Right atrium auricular region (tissue), 2 donors: ENCODE results near the gene ADAMTS16. TPM values are rescaled to one million over a fixed set of nuclear protein-coding genes. Genes with fewer than 3 reads are reported as not detected.

Experiments
- DNase-seq: peaks from one replicate; pipeline ENCODE4 v3.0.0-alpha.2; 2019; ENCODE audit warnings: low spot score
- H3K27ac ChIP-seq, 2 donors: fragments of 200-600 bp; sonication (generic); 1 replicate in 1 of 2; 2 replicates in 1 of 2; pipeline ENCODE4 v1.5.1; 2016 to 2019
- H3K27me3 ChIP-seq, 2 donors: fragments of 200-600 bp; sonication (generic); one replicate each; pipeline versions ENCODE4 v1.5.1 to v1.6.0; 2017 to 2019
- H3K36me3 ChIP-seq: fragments of 200-600 bp; sonication (generic); one replicate; pipeline ENCODE4 v1.5.1; 2016
- H3K4me1 ChIP-seq, 2 donors: fragments of 200-600 bp; sonication (generic); one replicate each; pipeline versions ENCODE4 v1.5.1 to v1.6.0; 2017 to 2019
- H3K4me3 ChIP-seq, 2 donors: fragments of 200-600 bp; sonication (generic); 1 replicate in 1 of 2; 2 replicates in 1 of 2; pipeline ENCODE4 v1.5.1; 2017 to 2019; ENCODE audit warnings: mild to moderate bottlenecking in 1 of 2, moderate library complexity in 1 of 2
- H3K9me3 ChIP-seq, 2 donors: fragments of 200-600 bp; sonication (generic); one replicate each; pipeline ENCODE4 v1.5.1; 2019
- CTCF ChIP-seq, 2 donors: fragments of 200-600 bp; sonication (generic); IDR thresholded peaks; one replicate each; pipeline ENCODE4 v1.5.1; 2019; ENCODE audit warnings: antibody characterized with exemption in 2 of 2
- total RNA-seq, 2 donors: library from RNA; depleted of rRNA; stranded (reverse); fragments of >200 nt; gene quantifications; one replicate each; pipeline ENCODE4 v1.1.0, GENCODE V29; 2016

ADAMTS16 gene
- total RNA-seq, 2 donors from 2014 or later, result not detected

GRCh38 chr5:5200133-5200532 is 60.0 kb downstream of the ADAMTS16 start:
- Histone ChIP-seq H3K27ac (no peak overlapping the region), H3K9me3 (no peaks in the 10 kb centered on the region), H3K4me3 (no peak overlapping the region), H3K4me1 (no peaks in the 10 kb centered on the region), H3K36me3 (no peaks in the 10 kb centered on the region), H3K27me3 (no peaks in the 10 kb centered on the region)
- DNase-seq, result no peak
- TF ChIP-seq CTCF (IDR thresholded peaks at IDR 0.05), result no peak

- no peaks in the 10 kb centered on the region for H3K36me3 ChIP-seq
- no peak overlapping the region for H3K27ac ChIP-seq
- no peaks in the 10 kb centered on the region for H3K9me3 ChIP-seq
- no peaks in the 10 kb centered on the region for H3K27me3 ChIP-seq
- no peaks in the 10 kb centered on the region for H3K4me1 ChIP-seq
- H3K4me3 ChIP-seq, result no peak overlapping the region
- no peak for TF ChIP-seq CTCF (IDR thresholded peaks at IDR 0.05)
- no peak for DNase-seq
These were observed 62.2 kb downstream of the ADAMTS16 start for GRCh38 chr5:5202321-5202720.

- no peaks in the 10 kb centered on the region for H3K4me1 ChIP-seq
- no peak for DNase-seq
These were observed 63.3 kb downstream of the ADAMTS16 start for GRCh38 chr5:5203451-5203850.

GRCh38 chr5:5207828-5208227 is 67.7 kb downstream of the ADAMTS16 start:
- no peak for DNase-seq
- H3K27ac ChIP-seq, result no peak overlapping the region
- H3K4me1 ChIP-seq, result no peaks in the 10 kb centered on the region
- H3K36me3 ChIP-seq, result no peaks in the 10 kb centered on the region
- no peaks in the 10 kb centered on the region for H3K27me3 ChIP-seq
- H3K9me3 ChIP-seq, result no peaks in the 10 kb centered on the region
- no peak for TF ChIP-seq CTCF (IDR thresholded peaks at IDR 0.05)
- no peak overlapping the region for H3K4me3 ChIP-seq

More at GRCh38 chr5:5203451-5203850, 63.3 kb downstream of the ADAMTS16 start:
- H3K27ac ChIP-seq, result no peak overlapping the region
- no peak overlapping the region for H3K4me3 ChIP-seq
- H3K9me3 ChIP-seq, result no peaks in the 10 kb centered on the region
- no peaks in the 10 kb centered on the region for H3K27me3 ChIP-seq
- no peaks in the 10 kb centered on the region for H3K36me3 ChIP-seq
- TF ChIP-seq CTCF (IDR thresholded peaks at IDR 0.05), result no peak

- Histone ChIP-seq H3K27ac (no peak overlapping the region), H3K4me3 (no peak overlapping the region), H3K27me3 (no peaks in the 10 kb centered on the region), H3K36me3 (no peaks in the 10 kb centered on the region), H3K9me3 (no peaks in the 10 kb centered on the region), H3K4me1 (no peaks in the 10 kb centered on the region)
- no peak for TF ChIP-seq CTCF (IDR thresholded peaks at IDR 0.05)
- no peak for DNase-seq
These were observed 69.0 kb downstream of the ADAMTS16 start for GRCh38 chr5:5209089-5209488.

- Histone ChIP-seq H3K4me3 (no peak overlapping the region), H3K9me3 (no peaks in the 10 kb centered on the region), H3K27ac (no peak overlapping the region), H3K4me1 (no peaks in the 10 kb centered on the region), H3K36me3 (no peaks in the 10 kb centered on the region), H3K27me3 (no peaks in the 10 kb centered on the region)
- no peak for DNase-seq
- TF ChIP-seq CTCF (IDR thresholded peaks at IDR 0.05), result no peak
These were observed 69.6 kb downstream of the ADAMTS16 start for GRCh38 chr5:5209510-5210286.
